ENCODE data around the gene IPCEF1.

GRCh38 chr6:154298297-154298696 lies 58.3 kb downstream of the IPCEF1 start:
- TF ChIP-seq EZH2 (IDR thresholded peaks at IDR 0.05; ENCODE audit: borderline replicate concordance) (no peak), CTCF (IDR thresholded peaks at IDR 0.05; ENCODE audit: poor library complexity) (no peak), EZH2phosphoT487 (IDR thresholded peaks at IDR 0.05; ENCODE audit: low read depth, severe bottlenecking, unreplicated experiment) (no peak)
